Umbilical cord (tissue), 2 donors: ENCODE data around the gene ARHGEF28. TPM values are rescaled to one million over a fixed set of nuclear protein-coding genes. Genes with fewer than 3 reads are reported as not detected.

ENCODE experiments used
- DNase-seq: peaks from one replicate; pipeline ENCODE4 v3.0.0-alpha.2; 2015; ENCODE audit warnings: low spot score
- total RNA-seq: library from RNA; depleted of rRNA; stranded (reverse); fragments of >200 nt; gene quantifications from one replicate; pipeline ENCODE4 v1.2.3, GENCODE V29; 2014; ENCODE audit warnings: low replicate concordance; ENCODE audit not compliant: insufficient read depth

Gene ARHGEF28
- total RNA-seq, 1 donor from 2014 or later: 13.7 TPM

DNA sequence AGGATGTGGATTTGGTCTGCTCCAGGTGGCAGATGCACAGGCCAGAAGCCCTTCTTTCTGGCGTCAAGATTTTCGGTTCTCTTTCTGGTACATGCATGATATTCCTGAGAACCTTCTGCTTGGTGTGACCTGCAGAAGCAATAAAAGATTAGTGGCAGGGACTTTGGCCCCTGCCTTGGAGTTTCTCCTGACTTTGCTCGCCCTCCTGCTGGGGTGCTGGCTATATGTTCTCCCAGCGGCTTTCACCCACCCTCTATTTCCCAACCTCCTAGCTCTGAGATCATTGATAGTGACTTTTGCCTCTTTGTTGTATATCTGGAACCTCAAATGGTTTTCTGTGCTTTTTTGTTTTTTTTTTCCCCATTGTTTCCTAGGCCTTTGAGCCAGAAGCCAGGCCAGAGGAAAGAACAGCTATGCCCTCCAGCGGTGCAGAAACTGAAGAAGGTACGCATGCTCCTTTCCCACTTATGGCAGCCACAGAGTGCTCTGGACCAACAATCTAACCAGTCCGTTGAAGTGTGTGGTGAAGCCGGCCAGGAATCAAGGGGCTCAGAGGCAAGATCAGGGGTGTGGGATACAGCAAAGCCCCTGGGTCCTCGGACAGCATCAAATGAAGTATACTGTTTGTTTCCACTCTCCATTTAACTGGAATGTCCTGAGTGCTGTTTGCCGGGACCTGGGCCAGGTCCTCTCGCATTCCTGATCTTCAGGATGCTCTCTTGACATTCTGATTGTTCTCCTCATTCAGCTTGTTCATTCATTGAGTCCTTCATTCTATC is 154.5 kb downstream of the ARHGEF28 start:
- DNase-seq: no peak

GRCh38 chr5:73781107-73781768 is 155.2 kb downstream of the ARHGEF28 start:
- no peak for DNase-seq

- peak; percentile 14 for DNase-seq
Observed at GRCh38 chr5:73783828-73784227, 157.8 kb downstream of the ARHGEF28 start.

GRCh38 chr5:73786043-73786831 is 160.2 kb downstream of the ARHGEF28 start:
- no peak for DNase-seq

- peak; percentile 48 for DNase-seq
Observed at GRCh38 chr5:73789851-73790281, 163.9 kb downstream of the ARHGEF28 start.

DNA sequence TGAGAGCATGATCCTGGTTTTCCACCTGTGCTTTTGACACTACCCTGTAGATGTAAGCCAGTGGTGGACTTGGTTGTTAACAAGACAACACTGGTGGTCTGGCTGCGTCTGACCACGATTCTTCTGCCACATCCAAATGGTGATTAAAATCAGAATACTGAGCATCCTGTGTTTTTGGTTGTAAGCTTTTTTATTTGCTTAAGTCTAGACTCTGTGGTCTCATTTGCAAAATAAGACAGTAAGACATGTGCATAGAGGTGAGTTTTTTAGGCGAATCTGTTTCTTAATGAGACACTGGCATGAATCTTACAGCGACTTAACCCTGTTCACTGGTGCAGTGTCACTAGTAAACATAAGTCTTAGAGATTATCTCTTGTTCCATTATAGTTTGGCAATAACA is 165.4 kb downstream of the ARHGEF28 start:
- no peak for DNase-seq

- peak; percentile 76 for DNase-seq
Observed at GRCh38 chr5:73792687-73793320, 166.8 kb downstream of the ARHGEF28 start.

- no peak for DNase-seq
Observed at GRCh38 chr5:73793911-73794310, 167.9 kb downstream of the ARHGEF28 start.

DNA sequence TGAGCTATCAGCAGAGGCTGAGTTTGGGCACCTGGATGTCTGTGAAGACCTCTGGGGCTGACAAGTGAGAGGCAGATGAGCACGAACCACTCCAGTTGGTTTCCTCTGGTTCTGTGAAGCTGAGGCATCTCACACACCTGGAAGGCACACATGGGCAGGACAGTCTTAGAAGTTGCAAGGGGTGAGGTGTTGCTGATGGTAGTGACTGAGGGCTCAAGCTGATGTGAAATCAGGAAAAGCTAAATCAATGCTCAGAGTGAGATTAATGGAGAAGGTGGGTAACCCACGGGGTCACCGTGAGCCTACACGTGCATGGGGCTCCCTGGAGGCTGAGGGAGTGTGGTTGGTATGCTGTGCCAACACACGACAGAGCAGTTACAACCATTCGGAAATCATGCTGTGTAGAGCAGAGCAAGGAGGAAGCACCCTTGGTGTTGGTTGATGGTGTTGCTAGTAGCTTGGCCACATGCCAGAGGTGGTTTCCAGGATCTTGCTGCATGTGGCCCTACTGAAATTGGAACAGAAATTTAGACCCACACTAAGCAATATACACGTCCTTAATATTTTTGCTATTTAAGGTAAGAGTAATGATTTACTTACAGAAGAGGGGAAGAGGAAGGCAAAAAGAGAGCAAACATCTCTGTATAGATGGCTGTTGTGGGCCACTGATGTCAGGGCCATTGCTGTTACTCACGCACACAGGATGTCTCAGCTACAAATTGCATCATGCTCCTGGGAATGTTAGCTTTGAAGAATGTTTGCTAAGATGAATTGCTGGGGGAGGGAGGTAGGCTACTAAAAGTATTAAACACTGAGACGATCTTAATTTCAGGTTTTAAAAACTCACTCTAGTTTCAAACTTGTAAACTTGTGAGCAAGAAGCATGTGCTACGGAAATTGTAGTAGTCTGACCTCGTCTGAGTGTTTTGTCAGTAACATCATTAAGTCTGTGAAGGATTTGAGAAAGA is 170.5 kb downstream of the ARHGEF28 start:
- DNase-seq: no peak

DNA sequence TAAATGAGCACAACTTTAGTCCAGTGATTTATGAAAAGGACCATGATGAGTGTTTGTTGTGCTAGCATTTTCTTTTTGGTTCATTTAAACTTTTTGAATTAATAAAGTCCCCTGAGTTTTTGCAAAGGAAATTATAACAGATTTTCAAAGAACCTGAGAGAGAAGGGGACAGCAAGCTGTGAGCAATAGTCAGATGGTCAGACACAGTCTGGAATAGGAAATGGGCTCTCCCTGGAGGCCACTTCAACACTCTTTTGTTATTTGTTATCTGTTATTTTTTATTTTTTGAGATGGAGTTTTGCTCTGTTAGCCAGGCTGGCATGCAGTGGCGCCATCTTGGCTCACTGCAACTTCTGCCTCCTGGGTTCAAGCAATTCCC is 171.1 kb downstream of the ARHGEF28 start:
- DNase-seq: no peak

- DNase-seq: no peak
Observed at GRCh38 chr5:73799401-73799972, 173.5 kb downstream of the ARHGEF28 start.

DNA sequence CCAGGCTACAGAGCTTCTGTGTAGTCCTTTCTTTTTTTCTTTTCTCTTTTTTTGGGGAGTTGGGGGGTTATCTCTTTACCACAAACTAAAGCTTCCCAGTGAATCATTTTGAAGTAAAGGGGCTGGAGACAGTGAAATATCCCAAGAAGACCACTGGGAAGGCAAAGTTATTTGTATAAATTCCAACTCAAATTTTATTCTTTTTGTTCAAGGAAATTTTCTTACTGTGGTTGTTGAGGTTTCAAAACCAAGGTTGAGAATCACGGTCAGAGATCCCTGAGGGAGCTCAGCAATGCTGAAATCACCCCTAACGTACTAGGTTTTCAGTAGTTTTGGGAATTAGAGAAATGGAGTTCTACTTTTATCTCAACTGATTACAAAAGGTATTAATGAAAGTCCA is 175.7 kb downstream of the ARHGEF28 start:
- no peak for DNase-seq

DNA sequence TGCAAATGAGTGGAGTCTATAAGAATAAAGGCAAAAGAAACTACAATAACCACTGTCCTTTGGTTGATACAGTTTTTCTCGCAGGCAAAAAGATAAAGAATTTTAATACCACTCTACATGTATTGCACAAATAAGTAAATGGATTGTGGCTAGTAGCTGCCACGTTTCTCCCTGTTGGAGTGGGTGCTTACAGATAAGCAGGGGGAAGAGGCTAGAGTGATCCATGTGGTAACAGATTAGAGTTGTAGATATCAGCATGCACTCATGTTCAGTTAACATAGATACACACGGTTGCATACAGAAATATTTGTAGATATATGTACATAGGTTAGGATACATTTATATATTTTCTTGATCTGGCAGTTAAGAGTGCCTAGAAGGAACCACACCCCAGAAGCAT is 179.5 kb downstream of the ARHGEF28 start:
- DNase-seq: no peak

- DNase-seq: no peak
Observed at GRCh38 chr5:73808911-73809310, 182.9 kb downstream of the ARHGEF28 start.

DNA sequence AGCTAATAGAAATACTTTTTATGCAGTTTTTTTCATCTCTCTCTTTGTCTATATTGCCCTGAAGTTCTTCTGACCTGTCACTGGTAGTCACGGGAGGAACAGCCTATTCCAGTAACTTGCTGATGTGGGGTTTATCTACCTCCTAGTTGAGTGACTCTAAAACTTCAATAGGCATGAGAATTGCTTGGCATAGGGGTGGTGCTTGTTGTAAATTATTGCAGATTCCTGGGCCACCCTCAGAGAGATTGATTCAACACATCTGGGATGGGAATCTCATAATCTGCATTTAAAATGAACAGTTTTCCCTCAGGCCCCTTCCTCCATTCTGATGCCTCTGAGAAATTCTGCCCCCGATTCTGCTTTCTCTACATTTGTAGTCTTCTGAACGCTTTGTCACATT is 184.4 kb downstream of the ARHGEF28 start:
- no peak for DNase-seq

GRCh38 chr5:73812457-73812856 is 186.5 kb downstream of the ARHGEF28 start:
- no peak for DNase-seq

DNA sequence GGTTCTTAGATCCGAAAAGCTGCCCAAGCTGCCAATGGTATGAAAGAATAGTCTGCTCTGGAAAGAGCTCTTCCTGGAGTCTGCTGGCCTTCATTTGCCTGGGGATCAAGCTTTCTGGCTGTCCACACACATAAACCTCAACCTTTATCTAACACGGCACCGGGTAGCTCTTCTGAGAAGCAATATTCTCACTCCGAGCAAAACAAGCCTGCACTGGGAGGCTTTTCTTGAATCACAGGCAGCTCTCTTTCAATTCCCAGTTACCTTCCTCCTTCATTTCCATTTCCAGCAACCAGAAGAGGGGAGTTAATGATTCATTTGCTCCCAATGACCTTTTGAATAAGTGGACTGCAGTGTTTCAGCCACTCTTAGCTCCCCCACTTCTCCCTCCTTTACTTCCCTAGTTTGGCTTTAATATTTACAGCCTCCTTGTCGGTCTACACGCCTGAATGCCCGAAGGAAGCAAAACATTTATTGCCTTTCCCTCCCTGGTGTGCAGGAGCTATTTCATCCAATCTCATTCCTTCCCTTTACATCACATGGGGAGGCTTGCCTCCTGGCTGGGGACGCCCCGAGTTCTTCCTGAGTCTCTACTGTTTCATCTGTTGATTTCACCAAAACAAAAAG is 187.1 kb downstream of the ARHGEF28 start:
- peak; percentile 61 for DNase-seq

- DNase-seq: no peak
Observed at GRCh38 chr5:73814233-73814846, 188.3 kb downstream of the ARHGEF28 start.

- DNase-seq: peak; percentile 74
Observed at GRCh38 chr5:73815631-73816030, 189.6 kb downstream of the ARHGEF28 start.
